GM13977 (cell line): ENCODE data around the gene ALPK1.

Experiments used
- DNase-seq: peaks from one replicate; pipeline ENCODE4 v3.0.0; 2012; ENCODE audit warnings: low spot score
- CTCF ChIP-seq: IDR thresholded peaks from 2 replicates; pipeline ENCODE4 v1.5.1; 2012; ENCODE audit warnings: mild to moderate bottlenecking, control low read depth; ENCODE audit not compliant: insufficient read depth; ENCODE audit errors: extremely low read depth, missing control alignments
- in situ Hi-C: fragments of 300-500 bp; cut with MboI; formaldehyde crosslinking; loops from one replicate; pipeline ENCODE4 v1.12.0; 2022; ENCODE audit warnings: low sequenced_read_pairs, low pct_unique_long_range_greater_than_20kb, mixed read lengths, inconsistent platforms; ENCODE audit not compliant: unreplicated experiment

Gene ALPK1

GRCh38 chr4:112411781-112412550 lies 114.8 kb downstream of the ALPK1 start:
- no peak for DNase-seq
- TF ChIP-seq CTCF: no peak
- in situ Hi-C loops: no loop called here

- TF ChIP-seq CTCF: no peak
- no peak for DNase-seq
- in situ Hi-C loops: no loop called here
Observed at GRCh38 chr4:112416464-112416863, 119.3 kb downstream of the ALPK1 start.

- TF ChIP-seq CTCF: no peak
- DNase-seq: no peak
- in situ Hi-C loops: no loop called here
Observed at GRCh38 chr4:112418092-112418491, 120.9 kb downstream of the ALPK1 start.

GRCh38 chr4:112421911-112422310 lies 124.7 kb downstream of the ALPK1 start:
- no peak for TF ChIP-seq CTCF
- no peak for DNase-seq
- in situ Hi-C loops: no loop called here

GRCh38 chr4:112422644-112423043 lies 125.5 kb downstream of the ALPK1 start:
- in situ Hi-C loops: no loop called here
- TF ChIP-seq CTCF: no peak
- no peak for DNase-seq

GRCh38 chr4:112423591-112423990 lies 126.4 kb downstream of the ALPK1 start:
- no peak for DNase-seq
- no peak for TF ChIP-seq CTCF
- in situ Hi-C loops: no loop called here
